Transverse colon (tissue), 4 donors: ENCODE measurements around the gene IPO5. TPM values are rescaled to one million over a fixed set of nuclear protein-coding genes. Genes with fewer than 3 reads are reported as not detected.

ENCODE experiments used
- DNase-seq: peaks from one replicate; pipeline ENCODE4 v3.0.0-alpha.2; 2019
- H3K27ac ChIP-seq, 4 donors: fragments of 200-600 bp; sonication (generic); 2 replicates each; pipeline ENCODE4 v1.5.1; 2016 to 2018; ENCODE audit warnings: inconsistent platforms in 4 of 4
- H3K27me3 ChIP-seq: fragments of 200-600 bp; sonication (generic); 2 replicates; pipeline ENCODE4 v1.5.1; 2017; ENCODE audit warnings: inconsistent platforms
- H3K36me3 ChIP-seq, 4 donors: fragments of 200-600 bp; sonication (generic); 2 replicates each; pipeline ENCODE4 v1.5.1; 2017 to 2019; ENCODE audit warnings: inconsistent platforms in 4 of 4
- H3K4me1 ChIP-seq, 4 donors: fragments of 200-600 bp; sonication (generic); 2 replicates each; pipeline ENCODE4 v1.5.1; 2017 to 2020; ENCODE audit warnings: inconsistent platforms in 4 of 4
- H3K4me3 ChIP-seq, 4 donors: fragments of 200-600 bp; sonication (generic); 1 replicate in 1 of 4; 2 replicates in 3 of 4; pipeline versions ENCODE4 v1.5.1 to v1.6.1; 2017 to 2019; ENCODE audit warnings: inconsistent platforms in 4 of 4
- H3K9me3 ChIP-seq, 2 donors: fragments of 200-600 bp; sonication (generic); 2 replicates each; pipeline ENCODE4 v1.5.1; 2017 to 2019; ENCODE audit warnings: inconsistent platforms in 2 of 2
- CTCF ChIP-seq, 5 experiments: fragments of 200-600 bp in 3 of 5; fragments of 450-650 bp in 2 of 5; sonication (generic) in 3 of 5; IDR thresholded peaks; 1 replicate in 2 of 5; 2 replicates in 3 of 5; pipeline ENCODE4 v1.5.1; 2016 to 2017; ENCODE audit warnings: antibody characterized with exemption in 5 of 5, inconsistent platforms in 3 of 5, mild to moderate bottlenecking in 2 of 5, moderate library complexity in 1 of 5
- EP300 ChIP-seq: sonication (generic); formaldehyde crosslinking; IDR thresholded peaks from one replicate; pipeline ENCODE4 v1.6.1; 2017; ENCODE audit warnings: antibody characterized with exemption, low read depth
- POLR2A ChIP-seq: fragments of 450-650 bp; IDR thresholded peaks from one replicate; pipeline ENCODE4 v1.6.1; 2016; ENCODE audit warnings: antibody characterized with exemption, mild to moderate bottlenecking, moderate library complexity
- POLR2AphosphoS5 ChIP-seq, 3 donors: sonication (generic); formaldehyde crosslinking; IDR thresholded peaks; one replicate each; pipeline ENCODE4 v1.6.1; 2016; ENCODE audit warnings: antibody characterized with exemption in 3 of 3
- WGBS, 2 donors: methylation state at CpG; one replicate each; pipeline ENCODE4 v1.1.5; 2018; ENCODE audit warnings: low coverage in 1 of 2; 5-methylcytosine and 5-hydroxymethylcytosine counted together
- in situ Hi-C, 4 donors: fragments of 200-750 bp; cut with MboI; loops; one replicate each; pipeline versions ENCODE4 v1.15.0 to v1.15.1; 2017; ENCODE audit warnings: low sequenced_read_pairs in 3 of 4, low pct_ligation_motif_present in 1 of 4, low pct_unique_long_range_greater_than_20kb in 1 of 4
- intact Hi-C: fragments of 100-400 bp; cut with DNase I; formaldehyde crosslinking; loops from one replicate; pipeline ENCODE4 v1.15.1; 2023; ENCODE audit warnings: low total_unique reads
- total RNA-seq, 4 donors: library from RNA; depleted of rRNA; stranded (reverse); fragments of >200 nt; gene quantifications; one replicate each; pipeline ENCODE4 v1.1.0, GENCODE V29; 2016

The IPO5 gene
- total RNA-seq, 4 donors from 2014 or later: 18.3 to 114 (median 51.9) TPM

- intact Hi-C loops: no loop called here
Observed at GRCh38 chr13:97967948-97968347, 14.5 kb downstream of the IPO5 start.

GRCh38 chr13:97971519-97971918 is 18.0 kb downstream of the IPO5 start:
- WGBS, 2 donors: 92 to 98% methylated on average over 5 of the region's 5 CpGs
- intact Hi-C loops (no loop called here), in situ Hi-C loops (no loop called here)
- TF ChIP-seq POLR2AphosphoS5 (IDR thresholded peaks at IDR 0.05): no peak
- no peak for TF ChIP-seq POLR2A
- no peak for TF ChIP-seq CTCF (IDR thresholded peaks at IDR 0.05)
- no peak for TF ChIP-seq EP300
- Histone ChIP-seq H3K4me1 (peaks cover 0 to 8% (median 4%) of the 10 kb centered on the region in 4 donors), H3K36me3 (no peaks in the 10 kb centered on the region), H3K9me3 (no peaks in the 10 kb centered on the region), H3K4me3 (no peak overlapping the region), H3K27me3 (peaks cover 3% of the 10 kb centered on the region), H3K27ac (no peak overlapping the region)
- DNase-seq: no peak

More at GRCh38 chr13:97967948-97968347, 14.5 kb downstream of the IPO5 start:
- Histone ChIP-seq H3K27ac (no peak overlapping the region), H3K27me3 (peaks cover 7% of the 10 kb centered on the region), H3K4me3 (no peak overlapping the region), H3K36me3 (no peaks in the 10 kb centered on the region), H3K9me3 (no peaks in the 10 kb centered on the region), H3K4me1 (no peaks in the 10 kb centered on the region)
- in situ Hi-C loops: no loop called here
- TF ChIP-seq EP300: no peak
- TF ChIP-seq POLR2AphosphoS5 (IDR thresholded peaks at IDR 0.05): no peak
- no peak for TF ChIP-seq POLR2A
- TF ChIP-seq CTCF (IDR thresholded peaks at IDR 0.05): no peak
- no peak for DNase-seq
- 92 to 100% methylated on average over 1 to 3 of the region's 3 CpGs for WGBS, 2 donors

DNA sequence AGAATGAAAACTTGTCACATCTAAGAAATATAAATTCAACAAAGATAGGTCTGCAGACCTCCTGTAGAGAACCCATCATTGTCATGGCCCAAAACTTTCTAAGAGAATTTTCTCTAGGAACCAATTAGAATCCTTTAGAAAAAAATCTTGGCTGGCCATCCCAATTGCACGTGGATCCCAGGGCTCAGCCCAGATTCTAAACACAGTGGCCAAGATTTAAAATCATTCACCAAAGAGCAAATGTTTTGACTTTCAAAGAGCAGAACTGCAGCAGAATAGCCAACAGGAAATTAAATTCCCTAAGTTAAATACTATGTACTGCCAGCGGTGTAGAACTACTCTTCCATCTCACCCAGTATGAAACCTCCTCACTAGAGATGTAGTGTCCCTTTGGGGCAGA is 21.3 kb downstream of the IPO5 start:
- WGBS, 2 donors: 60 to 64% methylated on average over 1 to 2 of the region's 2 CpGs
- H3K9me3 ChIP-seq: no peaks in the 10 kb centered on the region
- peaks cover 10 to 26% (median 23%) of the 10 kb centered on the region in 4 donors for H3K4me1 ChIP-seq
- no peak for DNase-seq
- intact Hi-C loops: no loop called here
- H3K27me3 ChIP-seq: no peaks in the 10 kb centered on the region
- no peaks in the 10 kb centered on the region for H3K36me3 ChIP-seq
- no peak overlapping the region for H3K27ac ChIP-seq
- in situ Hi-C loops: no loop called here
- TF ChIP-seq CTCF (IDR thresholded peaks at IDR 0.05) (no peak), EP300 (no peak), POLR2A (no peak), POLR2AphosphoS5 (IDR thresholded peaks at IDR 0.05) (no peak)
- no peak overlapping the region for H3K4me3 ChIP-seq

DNA sequence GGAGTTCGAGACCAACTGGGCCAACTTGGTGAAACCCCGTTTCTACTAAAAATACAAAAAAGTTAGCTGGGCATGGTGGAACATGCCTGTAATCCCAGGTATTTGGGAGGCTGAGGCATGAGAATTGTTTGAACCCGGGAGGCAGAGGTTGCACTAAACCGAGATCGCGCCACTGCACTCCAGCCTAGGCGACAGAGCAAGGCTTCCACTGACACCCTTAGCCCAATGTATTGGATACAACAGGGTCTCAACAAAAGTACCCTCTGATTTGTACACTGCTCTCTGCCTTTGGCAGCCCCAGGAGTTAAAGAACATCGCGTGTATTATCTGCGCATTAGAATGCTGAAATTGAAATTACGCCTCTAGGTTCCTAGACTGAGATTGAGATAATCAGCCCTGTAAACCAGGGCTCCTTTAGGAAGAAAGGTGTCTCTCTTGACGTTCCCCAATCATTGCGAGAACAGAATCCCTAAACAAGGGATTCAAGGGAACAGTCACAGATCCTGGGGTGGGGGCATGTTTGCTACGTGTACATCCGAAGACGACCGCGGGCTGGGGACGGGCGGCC is 21.9 kb downstream of the IPO5 start:
- Histone ChIP-seq H3K27ac (peak overlapping the region; percentile 86 to 96 (median 94)), H3K9me3 (no peaks in the 10 kb centered on the region), H3K27me3 (no peaks in the 10 kb centered on the region), H3K4me1 (peaks cover 10 to 26% (median 23%) of the 10 kb centered on the region in 4 donors), H3K4me3 (peak overlapping the region; percentile 55 to 93 (median 73)), H3K36me3 (no peaks in the 10 kb centered on the region)
- no peak for DNase-seq
- in situ Hi-C loops: no loop called here
- no peak for TF ChIP-seq CTCF (IDR thresholded peaks at IDR 0.05)
- TF ChIP-seq EP300: no peak
- WGBS, 2 donors: 0 to 22% methylated on average over 4 to 20 of the region's 20 CpGs
- intact Hi-C loops: no loop called here
